Muscle of arm (tissue), 12 donors: ENCODE measurements around the gene OR2AT4. TPM values are rescaled to one million over a fixed set of nuclear protein-coding genes. Genes with fewer than 3 reads are reported as not detected.
"Not testable (repeated sequence)": the region's sequence is repeated elsewhere in the genome, so short reads cannot be mapped to it uniquely, and the experiment has no call there.

Experiments used
- DNase-seq: peaks from one replicate; pipeline ENCODE4 v3.0.0-alpha.2; 2013
- polyA plus RNA-seq, 12 donors: library from polyadenylated mRNA; unstranded; fragments of 120-200 nt; gene quantifications; one replicate each; pipeline ENCODE4 v1.2.1, GENCODE V29; 2013; ENCODE audit not compliant: insufficient read length in 12 of 12

Gene OR2AT4
- polyA plus RNA-seq, 12 donors = 0.03 to 0.16 (median 0.11) TPM; not detected in 5

DNA sequence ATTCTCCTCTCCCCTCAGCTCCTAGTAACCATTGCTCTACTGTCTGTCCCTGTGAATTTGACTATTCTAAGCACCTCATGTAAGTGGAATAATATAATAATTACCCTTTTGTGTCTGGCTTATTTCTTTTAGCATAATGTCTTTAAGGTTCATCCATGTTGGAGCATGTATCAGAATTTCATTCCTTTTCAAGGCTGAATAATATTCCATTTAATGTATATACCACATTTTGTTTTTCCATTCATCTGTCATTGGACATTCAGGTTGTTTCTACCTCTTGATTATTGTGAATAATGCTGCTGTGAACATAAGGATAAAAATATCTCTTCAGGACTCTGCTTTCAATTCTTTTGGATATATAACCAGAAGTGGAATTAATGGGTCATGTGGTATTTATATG is 28.1 kb downstream of the OR2AT4 start:
- no peak for DNase-seq

DNA sequence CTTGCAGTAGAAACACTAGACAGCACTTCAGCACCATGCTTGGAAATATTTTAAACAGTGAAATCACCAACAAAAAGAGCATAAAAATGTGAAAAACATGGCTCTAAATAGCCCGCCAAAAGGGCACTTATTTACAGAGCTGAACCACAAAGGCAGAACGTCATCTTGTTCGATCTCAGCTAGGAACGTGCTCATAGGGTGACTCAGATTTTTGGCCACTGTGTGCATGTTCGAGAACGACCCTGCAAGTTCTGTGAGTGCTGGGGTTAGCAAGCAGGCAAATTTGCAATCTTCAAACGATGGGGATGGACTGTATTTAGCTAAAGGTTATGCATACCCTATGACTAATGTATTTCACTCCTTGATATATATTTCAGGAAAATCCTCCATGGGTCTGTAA is 30.6 kb downstream of the OR2AT4 start:
- DNase-seq = no peak

GRCh38 chr11:75063741-75064314 is 32.8 kb downstream of the OR2AT4 start:
- no peak for DNase-seq

- no peak for DNase-seq
These were observed 37.4 kb downstream of the OR2AT4 start for GRCh38 chr11:75059299-75059698.

DNA sequence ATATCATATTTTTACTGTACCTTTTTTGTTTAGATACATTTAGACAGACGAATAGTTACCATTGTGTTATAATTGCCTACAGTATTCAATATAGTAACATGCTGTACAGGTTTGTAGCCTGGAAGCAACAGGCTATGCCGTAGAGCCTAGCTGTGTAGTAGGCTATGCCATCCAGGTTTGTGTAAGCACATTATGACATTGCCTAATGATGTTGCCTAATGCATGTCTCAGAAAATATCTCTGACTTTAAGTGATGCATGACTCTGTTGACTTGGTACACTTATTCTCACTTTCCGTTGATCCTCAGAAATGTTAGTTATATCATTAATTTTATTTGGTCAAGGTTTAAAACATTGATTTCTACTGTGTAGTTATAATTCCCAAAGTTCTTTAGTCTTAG is 39.9 kb downstream of the OR2AT4 start:
- DNase-seq = no peak

DNA sequence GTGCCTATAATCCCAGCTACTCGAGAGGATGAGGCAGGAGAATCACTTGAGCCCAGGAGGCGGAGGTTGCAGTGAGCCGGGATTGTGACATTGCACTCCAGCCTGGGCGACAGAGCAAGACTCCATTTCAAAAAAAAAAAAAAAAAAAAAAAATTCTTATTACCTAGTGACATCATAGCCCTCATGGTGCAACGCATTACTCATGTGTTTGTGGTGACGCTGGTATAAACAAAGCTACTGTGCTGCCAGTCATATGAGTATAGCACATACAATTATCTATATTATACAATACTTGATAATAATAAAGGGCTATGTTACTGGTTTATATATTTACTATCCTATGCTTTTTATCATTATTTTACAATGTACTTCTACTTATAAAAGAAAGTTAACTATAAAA is 41.2 kb downstream of the OR2AT4 start:
- DNase-seq = no peak

DNA sequence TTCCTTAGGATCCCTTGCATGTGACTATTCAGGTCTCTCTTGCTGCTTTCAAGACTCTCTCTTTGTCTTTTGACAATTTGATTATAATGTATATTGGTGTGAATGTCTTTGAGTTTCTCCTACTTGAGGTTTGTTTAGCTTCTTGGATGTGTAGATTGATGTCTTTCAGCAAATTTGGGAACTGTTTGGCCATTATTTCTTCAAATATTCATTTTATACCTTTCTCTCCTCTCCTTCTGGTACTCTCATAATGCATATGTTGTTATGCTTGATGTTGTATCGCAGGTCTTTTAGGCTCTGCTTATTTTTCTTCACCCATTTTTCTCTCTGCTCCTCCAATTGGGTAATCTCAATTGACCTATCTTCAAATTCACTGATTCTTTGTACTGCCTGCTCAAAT is 44.2 kb downstream of the OR2AT4 start:
- DNase-seq = no peak

DNA sequence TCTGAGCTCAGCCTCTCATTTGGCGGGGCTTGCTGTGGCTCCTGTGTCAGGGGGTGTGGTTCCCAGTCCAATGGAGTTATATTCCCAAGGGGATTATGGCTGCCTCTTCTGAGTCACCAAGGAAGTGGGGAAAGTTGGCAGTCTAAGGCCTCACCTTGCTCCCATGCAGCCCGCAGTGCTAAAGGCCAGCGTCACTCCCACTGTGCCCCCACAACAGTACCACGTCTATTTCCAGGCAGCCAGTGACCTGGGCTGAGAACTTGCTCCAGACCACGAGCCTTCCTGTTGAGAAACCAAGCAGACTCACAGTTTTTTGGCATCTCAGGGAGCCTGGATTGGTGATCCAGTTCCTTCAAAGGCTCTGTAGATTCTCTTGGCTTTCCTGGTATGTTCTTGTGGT is 45.6 kb downstream of the OR2AT4 start:
- DNase-seq = no peak

- no peak for DNase-seq
These were observed 46.2 kb downstream of the OR2AT4 start for GRCh38 chr11:75050516-75050915.

- not testable (repeated sequence) for DNase-seq
These were observed 47.0 kb downstream of the OR2AT4 start for GRCh38 chr11:75049501-75050266.

DNA sequence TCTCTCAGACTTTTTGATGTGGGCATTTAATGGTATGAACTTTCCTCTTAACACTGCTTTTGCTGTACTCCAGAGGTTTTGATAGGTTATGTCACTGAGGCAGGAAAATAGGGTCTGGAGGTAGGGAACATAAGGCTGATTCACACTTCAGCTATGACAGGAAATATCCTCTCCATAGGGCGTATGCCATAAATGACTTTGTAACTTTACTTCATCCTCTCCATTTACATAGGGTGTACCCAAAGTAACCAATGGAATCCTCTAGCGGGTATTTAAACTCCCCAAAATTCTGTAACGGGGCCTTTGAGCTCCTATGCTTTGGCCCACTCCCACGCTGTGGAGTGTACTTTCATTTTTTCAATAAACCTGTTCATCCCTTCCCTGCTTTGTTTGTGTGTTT is 49.5 kb downstream of the OR2AT4 start:
- DNase-seq = no peak

- not testable (repeated sequence) for DNase-seq
These were observed 50.0 kb downstream of the OR2AT4 start for GRCh38 chr11:75046668-75047067.

- DNase-seq = not testable (repeated sequence)
These were observed 52.1 kb downstream of the OR2AT4 start for GRCh38 chr11:75044381-75045170.

DNA sequence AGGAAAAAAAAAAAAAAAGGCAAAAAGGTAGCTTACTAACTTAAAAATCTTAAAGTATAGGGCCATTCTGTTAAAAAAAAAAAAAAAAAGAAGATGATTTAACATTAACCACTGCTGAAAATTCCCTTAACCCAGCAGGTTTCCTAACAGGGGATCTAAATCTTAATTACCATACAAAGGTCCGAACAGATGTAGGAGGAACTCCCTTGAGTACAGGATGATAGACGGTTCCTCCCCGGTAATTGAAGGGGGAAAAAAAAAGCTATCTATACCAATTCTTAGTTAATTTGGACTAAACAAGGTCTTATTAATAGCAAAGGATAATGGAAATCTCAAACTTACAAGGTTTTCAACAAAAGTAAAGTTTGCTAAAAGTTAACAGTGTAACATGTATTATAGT is 54.9 kb downstream of the OR2AT4 start:
- DNase-seq = not testable (repeated sequence)

DNA sequence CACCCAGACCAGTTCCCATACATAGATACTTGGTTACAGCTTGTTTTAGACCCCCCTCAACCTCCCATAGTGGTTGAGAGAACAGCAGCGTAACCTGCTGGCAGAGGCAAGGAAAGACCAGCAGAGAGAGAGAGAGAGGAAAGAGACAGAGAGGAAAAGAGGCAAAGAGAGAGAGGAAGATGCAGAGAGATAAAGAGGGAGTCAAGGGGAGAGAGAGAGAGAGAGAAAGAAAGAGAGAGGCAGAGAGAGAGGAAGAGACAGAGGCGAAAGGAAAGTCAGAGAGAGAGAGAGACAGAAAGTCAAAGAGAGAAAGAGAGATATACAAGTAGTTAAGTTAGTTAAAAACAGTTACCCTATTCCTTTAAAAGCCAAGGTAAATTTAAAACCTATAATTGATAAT is 55.4 kb downstream of the OR2AT4 start:
- DNase-seq = no peak

DNA sequence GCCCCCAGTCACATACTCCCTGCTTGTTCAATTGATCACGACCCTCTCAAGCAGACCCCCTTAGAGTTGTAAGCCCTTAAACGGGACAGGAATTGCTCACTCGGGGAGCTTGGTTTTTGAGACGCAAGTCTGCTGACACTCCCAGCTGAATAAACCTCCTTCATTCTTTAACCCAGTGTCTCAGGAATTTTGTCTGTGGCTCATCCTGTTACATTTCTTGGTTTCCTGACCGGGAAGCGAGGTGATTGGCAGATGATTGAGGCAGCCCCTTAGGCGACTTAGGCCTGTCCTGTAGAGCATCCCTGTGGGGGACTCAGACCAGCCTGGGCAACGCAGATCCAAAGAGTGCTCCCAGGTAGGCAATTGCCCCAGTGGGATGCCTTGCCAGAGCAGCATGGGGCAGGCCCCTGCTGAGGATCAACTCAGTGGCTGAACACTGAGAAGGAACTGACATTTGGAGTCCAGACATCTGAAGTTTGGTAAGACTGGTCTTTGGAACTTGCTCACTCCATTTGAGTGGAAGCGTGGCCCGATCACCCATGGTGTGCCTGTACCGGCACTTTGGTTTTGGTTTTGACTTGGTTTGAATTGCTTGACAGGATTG is 56.4 kb downstream of the OR2AT4 start:
- DNase-seq = no peak

- DNase-seq = no peak
These were observed 60.6 kb downstream of the OR2AT4 start for GRCh38 chr11:75035911-75036565.

DNA sequence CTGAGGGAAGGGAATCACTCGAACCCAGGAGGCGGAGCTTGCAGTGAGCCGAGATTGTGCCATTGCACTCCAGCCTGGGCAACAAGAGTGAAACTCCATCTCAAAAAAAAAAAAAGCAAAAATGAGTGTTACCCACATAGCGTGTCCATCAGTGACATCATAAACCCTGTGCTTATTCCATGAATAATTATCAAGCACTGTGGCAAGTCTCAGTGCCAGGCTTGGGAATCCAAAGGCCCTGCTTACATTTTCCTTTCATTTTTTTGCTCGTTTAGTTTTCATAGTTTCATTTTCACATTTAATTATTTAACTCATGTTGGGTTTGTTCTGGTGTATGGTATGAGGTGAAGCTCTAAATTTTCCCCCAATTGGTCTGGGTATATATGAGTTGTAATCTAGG is 61.4 kb downstream of the OR2AT4 start:
- DNase-seq = no peak

GRCh38 chr11:75033916-75034315 is 62.8 kb downstream of the OR2AT4 start:
- no peak for DNase-seq

- DNase-seq = no peak
These were observed 64.1 kb downstream of the OR2AT4 start for GRCh38 chr11:75032550-75032935.

DNA sequence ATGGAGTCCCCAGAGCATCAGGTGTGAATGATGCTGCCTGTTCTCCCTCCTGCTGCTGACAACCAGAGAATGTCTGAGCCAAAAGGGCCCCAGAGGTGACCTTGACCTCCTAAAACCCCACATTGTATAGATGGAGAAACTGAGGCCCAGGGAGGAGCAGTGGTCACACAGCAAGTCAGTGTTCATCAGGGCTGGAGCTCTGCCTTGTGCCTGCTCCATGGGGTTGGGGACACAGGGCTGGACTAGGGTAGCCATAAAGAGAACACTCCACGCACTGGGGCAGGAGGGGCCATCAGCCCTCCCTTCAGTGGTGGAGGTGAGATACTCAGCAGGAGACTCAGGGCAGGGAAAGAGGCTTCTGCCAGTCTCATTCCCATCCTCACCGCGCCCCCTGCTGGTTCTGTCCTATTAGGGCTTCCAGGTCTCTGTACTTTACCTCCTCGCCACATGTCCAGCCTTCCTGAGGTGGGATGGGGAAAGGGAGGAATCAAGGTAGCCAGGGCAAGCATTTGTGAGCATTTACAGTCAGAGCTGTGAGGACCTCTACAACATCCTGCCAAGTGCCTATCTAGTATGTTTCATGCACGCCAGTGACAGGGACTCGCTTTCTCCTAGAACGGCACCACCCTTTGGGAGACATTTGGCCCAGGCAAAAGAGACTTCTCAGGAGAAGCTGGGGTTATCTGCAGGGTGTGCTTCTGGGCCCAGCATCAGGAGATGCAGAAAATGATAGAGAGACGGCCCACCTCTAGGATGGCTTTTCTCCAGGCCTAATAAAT is 64.7 kb downstream of the OR2AT4 start:
- peak; percentile 38 for DNase-seq
